ENCODE results near the gene PCNT. TPM values are rescaled to one million over a fixed set of nuclear protein-coding genes. Genes with fewer than 3 reads are reported as not detected.

The PCNT gene
- total and polyA plus RNA-seq, 9 of the 15 experiments (the other 6 are each of a cell fraction or from before 2014, with no cell fraction given), result 9.1 to 53.5 (median 31.3) TPM

DNA sequence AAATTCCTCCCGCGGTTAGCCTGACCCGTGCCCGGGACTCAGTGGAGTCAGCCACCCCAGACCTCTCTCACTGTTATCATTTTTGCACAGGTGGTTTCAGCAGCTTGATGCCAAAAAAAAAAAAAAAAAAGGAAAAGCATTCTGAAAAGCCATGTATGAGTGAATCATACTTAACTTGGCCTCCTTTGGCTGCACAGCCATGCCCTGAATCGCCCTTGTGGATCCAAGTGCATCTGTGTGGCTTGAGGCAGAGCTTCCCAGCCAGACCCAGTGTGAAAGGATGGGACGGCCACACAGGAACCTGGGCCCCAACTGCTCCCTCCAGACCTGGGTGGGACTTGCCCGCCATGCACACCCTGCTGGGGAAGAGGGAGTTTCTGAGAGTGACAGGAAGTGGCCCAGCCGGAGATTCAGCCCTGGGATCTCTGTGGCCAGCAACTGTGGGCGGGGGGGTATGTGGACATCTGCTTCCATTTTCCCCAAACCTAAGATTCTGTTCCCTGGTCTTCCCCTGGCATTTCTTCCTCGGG lies 29.2 kb upstream of the PCNT start (continued):
- TF ChIP-seq, protein P1, sequence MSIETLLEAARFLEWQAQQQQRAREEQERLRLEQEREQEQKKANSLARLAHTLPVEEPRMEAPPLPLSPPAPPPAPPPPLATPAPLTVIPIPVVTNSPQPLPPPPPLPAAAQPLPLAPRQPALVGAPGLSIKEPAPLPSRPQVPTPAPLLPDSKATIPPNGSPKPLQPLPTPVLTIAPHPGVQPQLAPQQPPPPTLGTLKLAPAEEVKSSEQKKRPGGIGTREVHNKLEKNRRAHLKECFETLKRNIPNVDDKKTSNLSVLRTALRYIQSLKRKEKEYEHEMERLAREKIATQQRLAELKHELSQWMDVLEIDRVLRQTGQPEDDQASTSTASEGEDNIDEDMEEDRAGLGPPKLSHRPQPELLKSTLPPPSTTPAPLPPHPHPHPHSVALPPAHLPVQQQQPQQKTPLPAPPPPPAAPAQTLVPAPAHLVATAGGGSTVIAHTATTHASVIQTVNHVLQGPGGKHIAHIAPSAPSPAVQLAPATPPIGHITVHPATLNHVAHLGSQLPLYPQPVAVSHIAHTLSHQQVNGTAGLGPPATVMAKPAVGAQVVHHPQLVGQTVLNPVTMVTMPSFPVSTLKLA (conservative IDR thresholded peaks at IDR 0.05), result peak in 1 of 2 experiments; percentile 39; a peak in 1 of 4 replicates
- TF ChIP-seq NFRKB (IDR thresholded peaks at IDR 0.05; ENCODE audit: low read depth), result peak; percentile 69
- TF ChIP-seq SRF (CRISPR knock-in tag; IDR thresholded peaks at IDR 0.05), result 0 out of 4 replicates have a peak, but pooled peaks of 1 of the 2 experiments have one; percentile 45
- TF ChIP-seq ELF2 (CRISPR knock-in tag; IDR thresholded peaks at IDR 0.05), result no peak
- TF ChIP-seq ZNF707 (CRISPR knock-in tag; conservative IDR thresholded peaks at IDR 0.05), result no peak
- TF ChIP-seq, protein P2, sequence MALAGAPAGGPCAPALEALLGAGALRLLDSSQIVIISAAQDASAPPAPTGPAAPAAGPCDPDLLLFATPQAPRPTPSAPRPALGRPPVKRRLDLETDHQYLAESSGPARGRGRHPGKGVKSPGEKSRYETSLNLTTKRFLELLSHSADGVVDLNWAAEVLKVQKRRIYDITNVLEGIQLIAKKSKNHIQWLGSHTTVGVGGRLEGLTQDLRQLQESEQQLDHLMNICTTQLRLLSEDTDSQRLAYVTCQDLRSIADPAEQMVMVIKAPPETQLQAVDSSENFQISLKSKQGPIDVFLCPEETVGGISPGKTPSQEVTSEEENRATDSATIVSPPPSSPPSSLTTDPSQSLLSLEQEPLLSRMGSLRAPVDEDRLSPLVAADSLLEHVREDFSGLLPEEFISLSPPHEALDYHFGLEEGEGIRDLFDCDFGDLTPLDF (CRISPR knock-in tag; IDR thresholded peaks at IDR 0.05), result no peak
- no peak for TF ChIP-seq ZNF140 (CRISPR knock-in tag; IDR thresholded peaks at IDR 0.05)
- TF ChIP-seq, protein P3, sequence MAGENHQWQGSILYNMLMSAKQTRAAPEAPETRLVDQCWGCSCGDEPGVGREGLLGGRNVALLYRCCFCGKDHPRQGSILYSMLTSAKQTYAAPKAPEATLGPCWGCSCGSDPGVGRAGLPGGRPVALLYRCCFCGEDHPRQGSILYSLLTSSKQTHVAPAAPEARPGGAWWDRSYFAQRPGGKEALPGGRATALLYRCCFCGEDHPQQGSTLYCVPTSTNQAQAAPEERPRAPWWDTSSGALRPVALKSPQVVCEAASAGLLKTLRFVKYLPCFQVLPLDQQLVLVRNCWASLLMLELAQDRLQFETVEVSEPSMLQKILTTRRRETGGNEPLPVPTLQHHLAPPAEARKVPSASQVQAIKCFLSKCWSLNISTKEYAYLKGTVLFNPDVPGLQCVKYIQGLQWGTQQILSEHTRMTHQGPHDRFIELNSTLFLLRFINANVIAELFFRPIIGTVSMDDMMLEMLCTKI (IDR thresholded peaks at IDR 0.05; ENCODE audit: partially characterized antibody), result no peak
- TF ChIP-seq, protein P4, sequence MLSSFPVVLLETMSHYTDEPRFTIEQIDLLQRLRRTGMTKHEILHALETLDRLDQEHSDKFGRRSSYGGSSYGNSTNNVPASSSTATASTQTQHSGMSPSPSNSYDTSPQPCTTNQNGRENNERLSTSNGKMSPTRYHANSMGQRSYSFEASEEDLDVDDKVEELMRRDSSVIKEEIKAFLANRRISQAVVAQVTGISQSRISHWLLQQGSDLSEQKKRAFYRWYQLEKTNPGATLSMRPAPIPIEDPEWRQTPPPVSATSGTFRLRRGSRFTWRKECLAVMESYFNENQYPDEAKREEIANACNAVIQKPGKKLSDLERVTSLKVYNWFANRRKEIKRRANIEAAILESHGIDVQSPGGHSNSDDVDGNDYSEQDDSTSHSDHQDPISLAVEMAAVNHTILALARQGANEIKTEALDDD (IDR thresholded peaks at IDR 0.05), result no peak
- 0 out of 2 replicates have a peak, but pooled peaks have one; percentile 29 for TF ChIP-seq JUND (IDR thresholded peaks at IDR 0.05; ENCODE audit: borderline replicate concordance, low read depth, low read length)
- peak; percentile 32; the same call in 1 of the 3 replicates for TF ChIP-seq JUND (tag; IDR thresholded peaks at IDR 0.05; ENCODE audit: borderline replicate concordance, low read depth, low read length)
- TF ChIP-seq FOXP1 (CRISPR knock-in tag; IDR thresholded peaks at IDR 0.05), result no peak
- TF ChIP-seq POLR2AphosphoS5 (IDR thresholded peaks at IDR 0.05; ENCODE audit: control insufficient read depth, insufficient read depth, low read depth, low read length), result no peak
- 0 out of 4 replicates have a peak, but pooled peaks of 1 of the 2 experiments have one; percentile 2 for TF ChIP-seq TBL1XR1 (IDR thresholded peaks at IDR 0.05; ENCODE audit: low read length in 2 of 2)
- no peak for TF ChIP-seq HDAC6 (IDR thresholded peaks at IDR 0.05; ENCODE audit: low read depth, low read length)
- no peak for TF ChIP-seq MYC (IDR thresholded peaks at IDR 0.05; ENCODE audit: low read depth, low read length)
- TF ChIP-seq MYC (CRISPR knock-in tag; IDR thresholded peaks at IDR 0.05; ENCODE audit: borderline replicate concordance, low read depth), result no peak
- TF ChIP-seq HDAC8 (tag; IDR thresholded peaks at IDR 0.05), result no peak
